ENCODE measurements around the gene GALNT7. TPM values are rescaled to one million over a fixed set of nuclear protein-coding genes. Genes with fewer than 3 reads are reported as not detected.

Gene GALNT7
- total RNA-seq, 1 experiment from 2014 or later, result 13.8 TPM

DNA sequence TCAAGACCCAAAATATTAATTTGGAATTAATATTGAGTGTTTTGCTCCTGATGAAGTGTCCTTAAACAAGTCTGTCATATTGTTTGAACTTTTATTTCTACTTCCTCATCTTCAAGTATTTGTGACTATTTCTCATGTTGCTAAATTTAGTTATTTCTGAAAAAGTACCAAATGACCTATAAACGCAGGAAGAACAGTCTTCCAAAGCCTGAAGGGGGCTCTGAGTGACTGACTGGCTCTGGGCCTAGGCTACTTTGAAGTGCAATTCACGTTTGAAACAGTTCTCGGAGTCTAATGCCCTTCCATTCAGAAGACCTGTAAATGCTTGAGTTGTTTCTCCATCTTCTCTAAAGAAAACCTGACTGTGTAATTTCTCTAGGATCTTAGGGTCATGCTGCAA lies 26.5 kb downstream of the GALNT7 start:
- no peak overlapping the region for H3K27ac ChIP-seq (ENCODE audit: low read length)
- BruUV-seq (replicated peaks), result no TSS peak
- H3K9me3 ChIP-seq (ENCODE audit: low read length), result no peaks in the 10 kb centered on the region
- no peak overlapping the region for H3K4me2 ChIP-seq (ENCODE audit: low read length)
- DNase-seq, result no peak
- H3F3A ChIP-seq (ENCODE audit: low read length, unreplicated experiment), result no peaks in the 10 kb centered on the region
- peaks cover 29% of the 10 kb centered on the region for H3K4me1 ChIP-seq (ENCODE audit: insufficient read depth, low read length)
- H3K79me2 ChIP-seq (ENCODE audit: low read length), result peaks cover 68% of the 10 kb centered on the region
- no peaks in the 10 kb centered on the region for H3K9me2 ChIP-seq (replicated peaks; ENCODE audit: low read length)
- no peak for ATAC-seq
- H2AFZ ChIP-seq (ENCODE audit: low read length), result no peak overlapping the region
- no peak for TF ChIP-seq EZH2 (IDR thresholded peaks at IDR 0.05; ENCODE audit: low read length, unreplicated experiment)
- TF ChIP-seq, protein P1, sequence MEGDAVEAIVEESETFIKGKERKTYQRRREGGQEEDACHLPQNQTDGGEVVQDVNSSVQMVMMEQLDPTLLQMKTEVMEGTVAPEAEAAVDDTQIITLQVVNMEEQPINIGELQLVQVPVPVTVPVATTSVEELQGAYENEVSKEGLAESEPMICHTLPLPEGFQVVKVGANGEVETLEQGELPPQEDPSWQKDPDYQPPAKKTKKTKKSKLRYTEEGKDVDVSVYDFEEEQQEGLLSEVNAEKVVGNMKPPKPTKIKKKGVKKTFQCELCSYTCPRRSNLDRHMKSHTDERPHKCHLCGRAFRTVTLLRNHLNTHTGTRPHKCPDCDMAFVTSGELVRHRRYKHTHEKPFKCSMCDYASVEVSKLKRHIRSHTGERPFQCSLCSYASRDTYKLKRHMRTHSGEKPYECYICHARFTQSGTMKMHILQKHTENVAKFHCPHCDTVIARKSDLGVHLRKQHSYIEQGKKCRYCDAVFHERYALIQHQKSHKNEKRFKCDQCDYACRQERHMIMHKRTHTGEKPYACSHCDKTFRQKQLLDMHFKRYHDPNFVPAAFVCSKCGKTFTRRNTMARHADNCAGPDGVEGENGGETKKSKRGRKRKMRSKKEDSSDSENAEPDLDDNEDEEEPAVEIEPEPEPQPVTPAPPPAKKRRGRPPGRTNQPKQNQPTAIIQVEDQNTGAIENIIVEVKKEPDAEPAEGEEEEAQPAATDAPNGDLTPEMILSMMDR (conservative IDR thresholded peaks at IDR 0.05; ENCODE audit: low read depth, low read length), result no peak
- no peak for TF ChIP-seq EZH2phosphoT487 (IDR thresholded peaks at IDR 0.05; ENCODE audit: borderline replicate concordance, low read length)
- POLR2A ChIA-PET (ENCODE audit: unreplicated experiment), result no interaction called here
- no peak overlapping the region for H3K9ac ChIP-seq (ENCODE audit: low read length)
- no peaks in the 10 kb centered on the region for H3K27me3 ChIP-seq (ENCODE audit: low read length)
- H3K36me3 ChIP-seq (ENCODE audit: low read depth, low read length), result no peaks in the 10 kb centered on the region
- CTCF ChIA-PET, result no interaction called here
- intact Hi-C loops (cut with micrococcal nuclease), result no loop called here
- no peaks in the 10 kb centered on the region for H4K20me1 ChIP-seq (ENCODE audit: low read length)
- no peak overlapping the region for H3K4me3 ChIP-seq (ENCODE audit: low read length)

DNA sequence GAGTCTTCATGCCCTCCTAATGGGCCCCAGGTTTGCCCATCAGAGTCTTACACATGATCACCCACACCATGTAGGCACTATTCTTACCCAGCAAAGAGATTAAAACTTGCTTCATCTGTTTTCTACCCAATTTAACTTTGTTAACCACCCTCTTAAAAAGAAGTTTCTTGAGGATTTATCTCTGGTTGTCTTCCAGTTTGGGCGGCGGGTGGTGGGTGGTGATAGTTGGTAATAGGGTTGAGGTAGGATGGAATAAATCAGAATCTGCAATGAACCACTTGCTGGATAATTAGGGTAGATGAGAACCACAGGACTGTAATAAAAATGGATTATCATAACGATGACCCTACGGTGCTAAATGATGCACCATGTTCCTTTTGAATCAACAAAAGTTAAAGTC lies 30.9 kb downstream of the GALNT7 start:
- ATAC-seq (no peak), DNase-seq (no peak)
- no TSS peak for BruUV-seq (replicated peaks)
- Histone ChIP-seq H3K4me3 (ENCODE audit: low read length) (no peak overlapping the region), H2AFZ (ENCODE audit: low read length) (no peak overlapping the region), H3F3A (ENCODE audit: low read length, unreplicated experiment) (no peaks in the 10 kb centered on the region), H3K4me2 (ENCODE audit: low read length) (no peak overlapping the region), H3K9me3 (ENCODE audit: low read length) (no peaks in the 10 kb centered on the region), H4K20me1 (ENCODE audit: low read length) (no peaks in the 10 kb centered on the region), H3K4me1 (ENCODE audit: insufficient read depth, low read length) (no peaks in the 10 kb centered on the region), H3K9ac (ENCODE audit: low read length) (no peak overlapping the region), H3K79me2 (ENCODE audit: low read length) (peaks cover 35% of the 10 kb centered on the region), H3K9me2 (replicated peaks; ENCODE audit: low read length) (no peaks in the 10 kb centered on the region), H3K36me3 (ENCODE audit: low read depth, low read length) (no peaks in the 10 kb centered on the region), H3K27ac (ENCODE audit: low read length) (no peak overlapping the region), H3K27me3 (ENCODE audit: low read length) (no peaks in the 10 kb centered on the region)
- TF ChIP-seq EZH2 (IDR thresholded peaks at IDR 0.05; ENCODE audit: low read length, unreplicated experiment), result no peak
- TF ChIP-seq EZH2phosphoT487 (IDR thresholded peaks at IDR 0.05; ENCODE audit: borderline replicate concordance, low read length), result no peak
- TF ChIP-seq, protein P1 (conservative IDR thresholded peaks at IDR 0.05; ENCODE audit: low read depth, low read length), result no peak
- ChIA-PET CTCF (no interaction called here), POLR2A (ENCODE audit: unreplicated experiment) (no interaction called here)
- intact Hi-C loops (cut with micrococcal nuclease), result no loop called here

DNA sequence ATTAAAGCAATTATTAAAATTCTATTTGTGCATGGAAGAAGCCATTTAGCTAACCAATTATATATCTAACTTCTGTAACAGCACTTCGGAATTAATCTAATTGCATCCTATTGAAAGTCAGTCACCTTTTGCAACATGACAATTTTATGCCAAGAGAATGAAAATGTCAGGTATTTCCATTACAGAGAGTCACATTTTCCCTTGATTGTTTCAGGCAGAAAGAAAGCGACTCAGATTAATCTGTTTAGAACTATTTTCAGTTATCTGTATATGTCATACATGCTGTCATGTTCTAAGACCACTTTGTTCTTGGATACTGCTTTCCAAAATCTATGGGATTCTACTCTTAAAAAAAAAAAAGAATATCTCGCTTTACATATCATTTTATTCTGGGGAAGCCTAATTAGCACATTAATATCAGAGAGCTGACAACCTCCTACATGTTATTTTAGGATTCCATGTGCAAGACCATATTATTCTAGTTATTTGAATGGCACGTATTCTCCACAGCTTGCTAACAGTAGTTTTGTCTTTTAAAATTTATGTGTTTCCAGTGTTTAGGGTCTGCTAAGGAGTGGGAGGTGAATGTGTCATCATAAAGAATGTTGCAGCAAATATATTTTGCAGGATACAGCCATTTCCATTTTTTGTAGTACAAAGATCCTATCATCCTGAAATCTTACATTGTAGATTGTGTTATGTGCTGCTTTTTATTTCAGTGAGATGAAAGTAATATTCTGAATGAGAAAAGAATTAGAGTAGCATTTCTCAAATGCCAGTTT lies 31.7 kb downstream of the GALNT7 start:
- ChIA-PET CTCF (no interaction called here), POLR2A (ENCODE audit: unreplicated experiment) (no interaction called here)
- ATAC-seq, result no peak
- Histone ChIP-seq H3F3A (ENCODE audit: low read length, unreplicated experiment) (no peaks in the 10 kb centered on the region), H3K4me3 (ENCODE audit: low read length) (no peak overlapping the region), H2AFZ (ENCODE audit: low read length) (no peak overlapping the region), H3K36me3 (ENCODE audit: low read depth, low read length) (no peaks in the 10 kb centered on the region), H3K79me2 (ENCODE audit: low read length) (peaks cover 34% of the 10 kb centered on the region), H3K4me2 (ENCODE audit: low read length) (no peak overlapping the region), H3K9ac (ENCODE audit: low read length) (no peak overlapping the region), H3K4me1 (ENCODE audit: insufficient read depth, low read length) (no peaks in the 10 kb centered on the region), H3K27me3 (ENCODE audit: low read length) (no peaks in the 10 kb centered on the region), H3K9me2 (replicated peaks; ENCODE audit: low read length) (no peaks in the 10 kb centered on the region), H3K9me3 (ENCODE audit: low read length) (no peaks in the 10 kb centered on the region), H4K20me1 (ENCODE audit: low read length) (no peaks in the 10 kb centered on the region), H3K27ac (ENCODE audit: low read length) (no peak overlapping the region)
- intact Hi-C loops (cut with micrococcal nuclease), result no loop called here
- DNase-seq, result no peak
- TF ChIP-seq EZH2phosphoT487 (IDR thresholded peaks at IDR 0.05; ENCODE audit: borderline replicate concordance, low read length) (no peak), EZH2 (IDR thresholded peaks at IDR 0.05; ENCODE audit: low read length, unreplicated experiment) (no peak)
- TF ChIP-seq, protein P1 (conservative IDR thresholded peaks at IDR 0.05; ENCODE audit: low read depth, low read length), result no peak
- BruUV-seq (replicated peaks), result no TSS peak

Measured in PC-3 (cell line).